HL-60 (cell line): ENCODE data around the gene RETN.

ENCODE experiments used
- DNase-seq, 2 experiments: peaks; one replicate each; pipeline ENCODE4 v3.0.0-alpha.2; 2010 to 2020; ENCODE audit warnings: low read depth in 1 of 2, low spot score in 1 of 2
- H3K27ac ChIP-seq: fragments of 250-450 bp; sonication (Bioruptor Pico); replicated peaks from 2 replicates; pipeline ENCODE4 v1.5.1; 2020; ENCODE audit warnings: mild to moderate bottlenecking, moderate library complexity
- H3K27me3 ChIP-seq: fragments of 250-450 bp; sonication (Bioruptor Pico); 2 replicates; pipeline ENCODE4 v1.5.1; 2021; ENCODE audit warnings: mild to moderate bottlenecking, moderate library complexity; ENCODE audit not compliant: insufficient read depth, poor library complexity, severe bottlenecking
- H3K4me3 ChIP-seq: replicated peaks from 2 replicates; pipeline ENCODE4 v1.5.1; 2011; ENCODE audit warnings: mild to moderate bottlenecking, control low read depth, low read length; ENCODE audit not compliant: insufficient read depth
- GABPA ChIP-seq: IDR thresholded peaks from 2 replicates; pipeline ENCODE4 v1.6.1; 2012; ENCODE audit warnings: low read depth
- POLR2AphosphoS5 ChIP-seq: IDR thresholded peaks from 2 replicates; pipeline ENCODE4 v1.6.1; 2012; ENCODE audit warnings: low read depth
- SPI1 ChIP-seq: IDR thresholded peaks from 2 replicates; pipeline ENCODE4 v1.6.1; 2012; ENCODE audit warnings: low read depth, mild to moderate bottlenecking, borderline replicate concordance
- TF ChIP-seq, protein P1 (sequence below): IDR thresholded peaks from 2 replicates; pipeline ENCODE4 v1.6.1; 2012; ENCODE audit warnings: low read depth; ENCODE audit not compliant: insufficient replicate concordance
- TF ChIP-seq, protein P2 (sequence below): IDR thresholded peaks from one replicate; pipeline ENCODE4 v1.5.1; 2011; ENCODE audit warnings: low read length, control low read depth, inconsistent platforms; ENCODE audit not compliant: insufficient read depth

Gene RETN

DNA sequence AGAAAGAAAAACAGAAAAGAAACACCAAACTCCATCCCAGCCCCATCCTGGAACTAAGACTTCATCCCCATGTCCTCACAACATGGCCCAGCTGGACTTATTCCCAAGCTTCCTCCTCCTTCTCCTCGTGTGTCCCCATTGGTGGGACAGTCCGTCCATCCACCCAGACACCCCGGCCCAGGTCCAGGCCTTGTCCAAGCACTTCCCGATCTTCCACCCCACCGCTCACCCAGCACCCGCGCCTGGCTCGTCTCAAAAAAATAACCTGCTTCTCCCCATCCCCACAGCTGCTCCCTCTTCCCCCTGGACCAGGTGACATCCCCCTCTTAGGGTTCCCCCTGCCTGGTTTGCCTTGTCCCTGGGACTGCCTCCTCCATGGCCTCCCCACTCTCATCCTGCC, 34.5 kb downstream of the RETN start:
- TF ChIP-seq POLR2AphosphoS5 (no peak), SPI1 (no peak), GABPA (no peak)
- TF ChIP-seq, protein P1, sequence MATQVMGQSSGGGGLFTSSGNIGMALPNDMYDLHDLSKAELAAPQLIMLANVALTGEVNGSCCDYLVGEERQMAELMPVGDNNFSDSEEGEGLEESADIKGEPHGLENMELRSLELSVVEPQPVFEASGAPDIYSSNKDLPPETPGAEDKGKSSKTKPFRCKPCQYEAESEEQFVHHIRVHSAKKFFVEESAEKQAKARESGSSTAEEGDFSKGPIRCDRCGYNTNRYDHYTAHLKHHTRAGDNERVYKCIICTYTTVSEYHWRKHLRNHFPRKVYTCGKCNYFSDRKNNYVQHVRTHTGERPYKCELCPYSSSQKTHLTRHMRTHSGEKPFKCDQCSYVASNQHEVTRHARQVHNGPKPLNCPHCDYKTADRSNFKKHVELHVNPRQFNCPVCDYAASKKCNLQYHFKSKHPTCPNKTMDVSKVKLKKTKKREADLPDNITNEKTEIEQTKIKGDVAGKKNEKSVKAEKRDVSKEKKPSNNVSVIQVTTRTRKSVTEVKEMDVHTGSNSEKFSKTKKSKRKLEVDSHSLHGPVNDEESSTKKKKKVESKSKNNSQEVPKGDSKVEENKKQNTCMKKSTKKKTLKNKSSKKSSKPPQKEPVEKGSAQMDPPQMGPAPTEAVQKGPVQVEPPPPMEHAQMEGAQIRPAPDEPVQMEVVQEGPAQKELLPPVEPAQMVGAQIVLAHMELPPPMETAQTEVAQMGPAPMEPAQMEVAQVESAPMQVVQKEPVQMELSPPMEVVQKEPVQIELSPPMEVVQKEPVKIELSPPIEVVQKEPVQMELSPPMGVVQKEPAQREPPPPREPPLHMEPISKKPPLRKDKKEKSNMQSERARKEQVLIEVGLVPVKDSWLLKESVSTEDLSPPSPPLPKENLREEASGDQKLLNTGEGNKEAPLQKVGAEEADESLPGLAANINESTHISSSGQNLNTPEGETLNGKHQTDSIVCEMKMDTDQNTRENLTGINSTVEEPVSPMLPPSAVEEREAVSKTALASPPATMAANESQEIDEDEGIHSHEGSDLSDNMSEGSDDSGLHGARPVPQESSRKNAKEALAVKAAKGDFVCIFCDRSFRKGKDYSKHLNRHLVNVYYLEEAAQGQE: no peak
- TF ChIP-seq, protein P2, sequence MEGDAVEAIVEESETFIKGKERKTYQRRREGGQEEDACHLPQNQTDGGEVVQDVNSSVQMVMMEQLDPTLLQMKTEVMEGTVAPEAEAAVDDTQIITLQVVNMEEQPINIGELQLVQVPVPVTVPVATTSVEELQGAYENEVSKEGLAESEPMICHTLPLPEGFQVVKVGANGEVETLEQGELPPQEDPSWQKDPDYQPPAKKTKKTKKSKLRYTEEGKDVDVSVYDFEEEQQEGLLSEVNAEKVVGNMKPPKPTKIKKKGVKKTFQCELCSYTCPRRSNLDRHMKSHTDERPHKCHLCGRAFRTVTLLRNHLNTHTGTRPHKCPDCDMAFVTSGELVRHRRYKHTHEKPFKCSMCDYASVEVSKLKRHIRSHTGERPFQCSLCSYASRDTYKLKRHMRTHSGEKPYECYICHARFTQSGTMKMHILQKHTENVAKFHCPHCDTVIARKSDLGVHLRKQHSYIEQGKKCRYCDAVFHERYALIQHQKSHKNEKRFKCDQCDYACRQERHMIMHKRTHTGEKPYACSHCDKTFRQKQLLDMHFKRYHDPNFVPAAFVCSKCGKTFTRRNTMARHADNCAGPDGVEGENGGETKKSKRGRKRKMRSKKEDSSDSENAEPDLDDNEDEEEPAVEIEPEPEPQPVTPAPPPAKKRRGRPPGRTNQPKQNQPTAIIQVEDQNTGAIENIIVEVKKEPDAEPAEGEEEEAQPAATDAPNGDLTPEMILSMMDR: no peak
- DNase-seq: no peak

DNA sequence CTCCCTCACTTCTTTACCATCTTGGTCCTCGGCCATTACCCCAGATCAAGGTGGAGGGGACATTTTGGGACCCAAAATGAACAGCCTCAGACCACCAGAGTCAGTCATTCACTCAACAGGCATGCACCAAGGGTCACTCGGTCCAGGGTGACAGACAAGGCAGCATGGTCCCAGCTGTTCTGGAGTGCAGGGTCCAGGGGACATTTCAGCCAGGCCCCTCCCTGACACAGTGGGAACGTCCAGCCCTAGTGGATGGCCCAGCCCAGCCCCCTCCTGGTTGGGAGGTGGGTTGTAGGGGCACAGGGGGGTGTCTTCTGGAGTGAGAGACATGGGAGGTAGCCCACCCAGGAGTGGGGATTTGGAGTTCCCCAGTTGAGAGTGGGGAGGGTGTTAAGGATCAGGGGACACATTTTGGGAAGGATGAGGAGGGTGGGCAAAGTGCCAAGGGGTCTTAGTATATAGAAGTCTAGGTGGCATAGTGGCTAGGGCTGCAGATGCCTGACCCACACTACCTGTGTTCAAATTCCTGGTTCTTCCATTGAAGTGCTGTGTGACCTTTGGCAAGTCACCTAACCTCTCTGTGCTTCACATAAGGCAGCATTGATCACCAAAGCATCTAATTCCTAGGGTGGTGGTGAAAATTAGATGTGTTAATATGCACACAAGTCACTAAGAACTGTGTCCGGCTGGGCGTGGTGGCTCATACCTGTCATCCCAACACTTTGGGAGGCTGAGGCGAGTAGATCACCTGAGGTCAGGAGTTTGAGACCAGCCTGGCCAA, 35.6 kb downstream of the RETN start:
- H3K27ac ChIP-seq: peak overlapping the region; percentile 79

More for the DNA sequence above, 34.5 kb downstream of the RETN start:
- Histone ChIP-seq H3K27me3 (no peaks in the 10 kb centered on the region), H3K4me3 (no peak overlapping the region), H3K27ac (no peak overlapping the region)

DNA sequence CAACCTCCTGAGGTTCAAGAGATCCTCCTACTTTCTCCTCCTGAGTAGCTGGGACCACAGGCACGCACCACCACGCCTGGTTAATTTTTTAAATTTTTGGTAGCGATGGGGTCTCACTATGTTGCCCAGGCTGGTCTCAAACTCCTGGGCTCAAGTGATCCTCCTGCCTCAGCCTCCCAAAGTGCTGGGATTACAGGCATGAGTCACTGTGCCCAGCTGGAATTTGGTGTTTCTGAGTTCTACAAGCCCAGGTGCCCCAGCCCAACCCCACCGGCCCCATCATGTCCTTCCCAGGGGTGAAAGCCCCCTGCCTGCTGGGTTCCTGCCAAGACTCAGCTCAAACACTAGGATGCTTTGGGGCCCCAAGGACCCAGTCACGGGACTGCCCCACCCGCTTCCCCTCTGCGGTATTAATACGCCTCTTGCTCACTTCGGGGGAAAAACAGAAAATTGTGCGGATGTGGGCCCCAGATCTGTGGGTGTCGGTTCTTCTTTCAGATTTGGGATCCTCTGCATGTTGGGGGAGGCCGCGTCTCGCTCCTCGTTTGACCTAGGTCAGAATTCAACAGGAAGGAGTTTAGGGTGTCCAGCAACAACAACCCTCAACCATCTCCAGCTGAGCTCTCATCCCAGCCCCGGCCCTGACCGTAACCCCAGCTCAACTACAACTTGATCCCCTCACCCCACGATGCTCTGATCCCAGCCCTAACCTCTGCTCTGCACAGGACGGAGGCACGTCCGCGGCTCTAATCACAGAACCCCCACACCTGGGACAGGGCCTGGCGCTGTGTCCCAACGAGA, 36.7 kb downstream of the RETN start:
- no peak overlapping the region for H3K4me3 ChIP-seq
- H3K27me3 ChIP-seq: no peaks in the 10 kb centered on the region
- peak overlapping the region; percentile 79 for H3K27ac ChIP-seq

More for the DNA sequence above, 35.6 kb downstream of the RETN start:
- DNase-seq: no peak
- Histone ChIP-seq H3K4me3 (no peak overlapping the region), H3K27me3 (no peaks in the 10 kb centered on the region)
- TF ChIP-seq GABPA (no peak), POLR2AphosphoS5 (no peak)
- TF ChIP-seq, protein P1: no peak

More for the DNA sequence above, 36.7 kb downstream of the RETN start:
- TF ChIP-seq, protein P2: no peak
- TF ChIP-seq, protein P1: peak; percentile 9
- TF ChIP-seq GABPA: no peak
- 0 out of 2 replicates have a peak, but pooled peaks have one; percentile 34 for TF ChIP-seq POLR2AphosphoS5
- TF ChIP-seq SPI1: peak; percentile 82; the same call in 1 of the 2 replicates
- peak; percentile 89 to 90 for DNase-seq
